Colonic mucosa (tissue), 4 donors: ENCODE measurements around the gene SLC2A4RG. TPM values are rescaled to one million over a fixed set of nuclear protein-coding genes. Genes with fewer than 3 reads are reported as not detected.
A peak's percentile ranks its signal among the peaks of the same experiment; 100 is the strongest.
"Not testable (repeated sequence)": the region's sequence is repeated elsewhere in the genome, so short reads cannot be mapped to it uniquely, and the experiment has no call there.

Experiments
- DNase-seq: peaks from one replicate; pipeline ENCODE4 v3.0.0-alpha.2; 2020
- H3K27ac ChIP-seq: fragments of 200-600 bp; one replicate; pipeline ENCODE4 v1.8.0; 2021
- H3K27me3 ChIP-seq: fragments of 200-600 bp; one replicate; pipeline ENCODE4 v1.8.0; 2021
- H3K36me3 ChIP-seq: fragments of 200-600 bp; one replicate; pipeline ENCODE4 v1.8.0; 2021
- H3K4me1 ChIP-seq: fragments of 200-600 bp; one replicate; pipeline ENCODE4 v1.8.0; 2021; ENCODE audit warnings: mild to moderate bottlenecking
- H3K4me3 ChIP-seq: fragments of 200-600 bp; one replicate; pipeline ENCODE4 v1.8.0; 2021
- H3K9ac ChIP-seq, 2 donors: one replicate each; pipeline ENCODE4 v1.7.0; 2013; ENCODE audit warnings: control low read depth in 2 of 2, low read depth in 2 of 2, low read length in 2 of 2
- H3K9me3 ChIP-seq: fragments of 200-600 bp; one replicate; pipeline ENCODE4 v1.8.0; 2021
- CTCF ChIP-seq: fragments of 200-600 bp; IDR thresholded peaks from one replicate; pipeline ENCODE4 v1.8.0; 2022; ENCODE audit warnings: antibody characterized with exemption, mild to moderate bottlenecking
- intact Hi-C: fragments of 100-400 bp; cut with DNase I; formaldehyde crosslinking; loops from one replicate; pipeline ENCODE4 v1.14.1; 2022
- total RNA-seq, 2 donors: library from RNA; stranded (reverse); fragmentation: NEBNext Ultra II Directional in 1 of 2; extraction: Animal tissue kit (Norgen Biotek cat#: 25700) in 1 of 2; gene quantifications; one replicate each; pipeline ENCODE4 v1.2.1, GENCODE V29; 2021
- donor health status: healthy.
- donor health status: DM: no; HTN: no; CAD: no.
- donor health status: DM: no; HTN: no; CAD: no.

Gene SLC2A4RG
- total RNA-seq, 2 donors from 2014 or later = 44.3 to 75.3 TPM

GRCh38 chr20:63773571-63774241 is 34.1 kb downstream of the SLC2A4RG start:
- no peaks in the 10 kb centered on the region for H3K4me1 ChIP-seq
- H3K9me3 ChIP-seq = no peaks in the 10 kb centered on the region
- no peak overlapping the region for H3K4me3 ChIP-seq
- TF ChIP-seq CTCF = no peak
- no peak overlapping the region for H3K27ac ChIP-seq
- no peak overlapping the region for H3K9ac ChIP-seq
- no peaks in the 10 kb centered on the region for H3K27me3 ChIP-seq
- DNase-seq = no peak
- no peaks in the 10 kb centered on the region for H3K36me3 ChIP-seq
- intact Hi-C loops = no loop called here

DNA sequence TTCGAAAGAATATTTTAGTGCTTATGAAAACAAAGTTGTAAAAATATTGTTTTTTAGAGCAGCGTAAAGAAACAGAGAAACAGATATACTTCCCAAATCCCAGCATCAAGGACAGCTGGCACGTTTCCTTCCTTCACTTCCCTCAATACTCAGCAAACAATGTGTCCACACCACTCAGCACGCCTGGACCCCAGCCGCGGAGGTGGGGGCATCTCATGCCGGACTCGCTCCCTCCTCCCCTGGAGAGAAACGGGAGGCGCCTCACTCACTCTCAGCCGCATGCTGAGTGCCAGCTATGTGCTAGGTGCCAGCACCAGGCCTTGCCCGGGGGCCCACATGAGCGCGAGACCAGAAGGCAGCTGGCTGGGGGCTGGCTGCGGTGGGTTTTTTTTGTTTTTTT is 34.7 kb downstream of the SLC2A4RG start:
- no peak for DNase-seq
- no peak overlapping the region for H3K27ac ChIP-seq
- no peaks in the 10 kb centered on the region for H3K36me3 ChIP-seq
- H3K4me3 ChIP-seq = no peak overlapping the region
- H3K27me3 ChIP-seq = no peaks in the 10 kb centered on the region
- intact Hi-C loops = no loop called here
- H3K9ac ChIP-seq = no peak overlapping the region
- no peaks in the 10 kb centered on the region for H3K4me1 ChIP-seq
- no peak for TF ChIP-seq CTCF
- H3K9me3 ChIP-seq = no peaks in the 10 kb centered on the region

- intact Hi-C loops = no loop called here
- Histone ChIP-seq H3K27ac (no peak overlapping the region), H3K27me3 (no peaks in the 10 kb centered on the region), H3K4me3 (no peak overlapping the region), H3K36me3 (no peaks in the 10 kb centered on the region), H3K9ac (no peak overlapping the region), H3K9me3 (no peaks in the 10 kb centered on the region), H3K4me1 (no peaks in the 10 kb centered on the region)
- peak; percentile 58 for TF ChIP-seq CTCF
- DNase-seq = no peak
These were observed 35.8 kb downstream of the SLC2A4RG start for GRCh38 chr20:63775096-63775978.

DNA sequence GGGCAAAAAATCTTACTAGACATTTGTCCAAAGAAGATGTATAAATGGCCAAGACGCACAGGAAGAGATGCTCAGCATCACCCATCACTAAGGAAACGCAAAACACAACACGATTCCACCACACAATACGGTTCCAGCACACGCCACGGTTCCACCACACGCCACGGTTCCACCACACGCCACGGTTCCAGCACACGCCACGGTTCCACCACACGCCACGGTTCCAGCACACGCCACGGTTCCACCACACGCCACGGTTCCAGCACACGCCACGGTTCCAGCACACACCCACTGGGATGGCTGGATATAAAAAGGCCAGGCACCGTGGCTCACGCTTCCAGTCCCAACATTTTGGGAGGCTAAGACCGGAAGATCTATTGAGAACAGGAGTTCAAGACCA is 37.3 kb downstream of the SLC2A4RG start:
- H3K9ac ChIP-seq, H3K36me3 ChIP-seq, intact Hi-C loops, H3K4me1 ChIP-seq, DNase-seq, H3K27ac ChIP-seq, H3K4me3 ChIP-seq, H3K27me3 ChIP-seq, H3K9me3 ChIP-seq: not testable (repeated sequence)

GRCh38 chr20:63777614-63778013 is 38.0 kb downstream of the SLC2A4RG start:
- intact Hi-C loops = no loop called here
- Histone ChIP-seq H3K4me3 (no peak overlapping the region), H3K9ac (no peak overlapping the region), H3K4me1 (no peaks in the 10 kb centered on the region), H3K27ac (no peak overlapping the region), H3K36me3 (no peaks in the 10 kb centered on the region), H3K9me3 (no peaks in the 10 kb centered on the region), H3K27me3 (no peaks in the 10 kb centered on the region)
- TF ChIP-seq CTCF = no peak
- DNase-seq = no peak
